T-helper 22 cell (primary cell): ENCODE data around the gene TDRD12.

ENCODE experiments used
- DNase-seq: peaks from one replicate; pipeline ENCODE4 v3.0.0-alpha.2; 2020; ENCODE audit warnings: low read depth

Gene TDRD12

GRCh38 chr19:32809754-32810153 lies 90.2 kb downstream of the TDRD12 start:
- DNase-seq, result no peak

- DNase-seq, result no peak
Observed at GRCh38 chr19:32810452-32810851, 90.9 kb downstream of the TDRD12 start.

GRCh38 chr19:32811151-32811550 lies 91.6 kb downstream of the TDRD12 start:
- no peak for DNase-seq

GRCh38 chr19:32812036-32812435 lies 92.5 kb downstream of the TDRD12 start:
- no peak for DNase-seq

GRCh38 chr19:32812571-32812970 lies 93.0 kb downstream of the TDRD12 start:
- DNase-seq, result no peak

- no peak for DNase-seq
Observed at GRCh38 chr19:32813862-32814425, 94.4 kb downstream of the TDRD12 start.

- no peak for DNase-seq
Observed at GRCh38 chr19:32814624-32815023, 95.1 kb downstream of the TDRD12 start.

- DNase-seq, result no peak
Observed at GRCh38 chr19:32816555-32817099, 97.1 kb downstream of the TDRD12 start.

- no peak for DNase-seq
Observed at GRCh38 chr19:32817569-32818476, 98.3 kb downstream of the TDRD12 start.

- DNase-seq, result no peak
Observed at GRCh38 chr19:32818536-32818935, 99.0 kb downstream of the TDRD12 start.

- DNase-seq, result no peak
Observed at GRCh38 chr19:32819419-32820400, 100.1 kb downstream of the TDRD12 start.

- DNase-seq, result no peak
Observed at GRCh38 chr19:32822916-32823746, 103.6 kb downstream of the TDRD12 start.

- no peak for DNase-seq
Observed at GRCh38 chr19:32823747-32824102, 104.2 kb downstream of the TDRD12 start.

- DNase-seq, result no peak
Observed at GRCh38 chr19:32824191-32824751, 104.7 kb downstream of the TDRD12 start.

GRCh38 chr19:32824916-32825608 lies 105.5 kb downstream of the TDRD12 start:
- DNase-seq, result no peak

GRCh38 chr19:32828139-32828538 lies 108.6 kb downstream of the TDRD12 start:
- no peak for DNase-seq

- DNase-seq, result no peak
Observed at GRCh38 chr19:32828643-32829344, 109.2 kb downstream of the TDRD12 start.

- DNase-seq, result no peak
Observed at GRCh38 chr19:32829345-32829896, 109.9 kb downstream of the TDRD12 start.
